ENCODE measurements around the gene GRIP1.

DNA sequence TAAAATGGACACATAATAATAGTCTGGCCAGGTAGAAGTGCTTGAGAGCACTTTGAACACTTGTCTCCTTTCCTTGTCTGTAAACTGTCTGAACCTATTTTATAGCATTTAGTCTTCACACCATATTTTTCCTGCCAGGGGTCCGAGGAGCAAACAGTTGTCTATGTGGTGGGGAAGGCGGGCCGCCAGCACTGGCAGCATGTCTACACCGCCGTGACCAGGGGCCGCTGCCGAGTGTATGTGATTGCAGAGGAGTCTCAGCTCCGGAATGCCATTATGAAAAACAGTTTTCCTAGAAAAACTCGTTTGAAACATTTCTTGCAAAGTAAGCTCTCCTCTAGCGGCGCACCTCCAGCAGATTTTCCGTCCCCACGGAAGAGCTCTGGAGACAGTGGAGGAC, 347.9 kb downstream of the GRIP1 start:
- TF ChIP-seq, protein P1, sequence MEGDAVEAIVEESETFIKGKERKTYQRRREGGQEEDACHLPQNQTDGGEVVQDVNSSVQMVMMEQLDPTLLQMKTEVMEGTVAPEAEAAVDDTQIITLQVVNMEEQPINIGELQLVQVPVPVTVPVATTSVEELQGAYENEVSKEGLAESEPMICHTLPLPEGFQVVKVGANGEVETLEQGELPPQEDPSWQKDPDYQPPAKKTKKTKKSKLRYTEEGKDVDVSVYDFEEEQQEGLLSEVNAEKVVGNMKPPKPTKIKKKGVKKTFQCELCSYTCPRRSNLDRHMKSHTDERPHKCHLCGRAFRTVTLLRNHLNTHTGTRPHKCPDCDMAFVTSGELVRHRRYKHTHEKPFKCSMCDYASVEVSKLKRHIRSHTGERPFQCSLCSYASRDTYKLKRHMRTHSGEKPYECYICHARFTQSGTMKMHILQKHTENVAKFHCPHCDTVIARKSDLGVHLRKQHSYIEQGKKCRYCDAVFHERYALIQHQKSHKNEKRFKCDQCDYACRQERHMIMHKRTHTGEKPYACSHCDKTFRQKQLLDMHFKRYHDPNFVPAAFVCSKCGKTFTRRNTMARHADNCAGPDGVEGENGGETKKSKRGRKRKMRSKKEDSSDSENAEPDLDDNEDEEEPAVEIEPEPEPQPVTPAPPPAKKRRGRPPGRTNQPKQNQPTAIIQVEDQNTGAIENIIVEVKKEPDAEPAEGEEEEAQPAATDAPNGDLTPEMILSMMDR (conservative IDR thresholded peaks at IDR 0.05; ENCODE audit: low read depth, low read length): no peak
- no peak for TF ChIP-seq FOS (IDR thresholded peaks at IDR 0.05; ENCODE audit: low read depth, low read length)
- TF ChIP-seq USF2 (IDR thresholded peaks at IDR 0.05; ENCODE audit: low read depth, low read length): no peak
- no peak for TF ChIP-seq MXI1 (IDR thresholded peaks at IDR 0.05; ENCODE audit: borderline replicate concordance, low read depth, low read length)
